HUES6 (cell line): Measurements from ENCODE around the gene FANCD2OS.
"Not testable (repeated sequence)": the region's sequence is repeated elsewhere in the genome, so short reads cannot be mapped to it uniquely, and the experiment has no call there.

ENCODE experiments used
- H3K27ac ChIP-seq: 2 replicates; pipeline ENCODE4 v1.7.0; 2013; ENCODE audit warnings: low read depth, mild to moderate bottlenecking, low read length, inconsistent platforms
- H3K27me3 ChIP-seq: 2 replicates; pipeline ENCODE4 v1.6.1; 2013; ENCODE audit warnings: low read length; ENCODE audit not compliant: control insufficient read depth, insufficient read depth
- H3K36me3 ChIP-seq: 2 replicates; pipeline ENCODE4 v1.6.1; 2013; ENCODE audit warnings: low read length; ENCODE audit not compliant: control insufficient read depth, insufficient read depth
- H3K4me1 ChIP-seq: 2 replicates; pipeline ENCODE4 v1.6.1; 2013; ENCODE audit warnings: low read length; ENCODE audit not compliant: control insufficient read depth, insufficient read depth
- H3K4me3 ChIP-seq: 2 replicates; pipeline ENCODE4 v1.5.1; 2013; ENCODE audit warnings: low read depth, low read length
- H3K9ac ChIP-seq: one replicate; pipeline ENCODE4 v1.6.1; 2013; ENCODE audit warnings: mild to moderate bottlenecking, low read length
- H3K9me3 ChIP-seq: 2 replicates; pipeline ENCODE4 v1.6.1; 2013; ENCODE audit warnings: low read depth, low read length; ENCODE audit not compliant: control insufficient read depth, insufficient read depth

FANCD2OS gene

DNA sequence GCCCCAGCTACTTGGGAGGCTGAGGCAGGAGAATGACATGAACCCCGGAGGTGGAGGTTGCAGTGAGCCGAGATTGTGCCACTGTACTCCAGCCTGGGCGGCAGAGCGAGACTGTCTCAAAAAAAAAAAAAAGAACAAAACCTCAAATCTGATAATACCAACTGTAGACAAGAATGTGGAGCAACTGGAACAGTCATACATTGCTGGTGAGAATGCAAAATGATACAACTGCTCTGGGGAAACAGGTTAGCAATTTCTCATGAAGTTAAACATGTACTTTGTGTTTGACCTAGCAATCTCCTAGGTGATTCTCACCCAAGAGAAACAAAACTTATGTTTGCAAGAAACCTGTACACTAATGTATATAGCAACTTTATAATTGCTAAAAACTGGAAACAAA, 29.1 kb upstream of the FANCD2OS start:
- no peaks in the 10 kb centered on the region for H3K9me3 ChIP-seq
- no peak overlapping the region for H3K4me3 ChIP-seq
- H3K9ac ChIP-seq = no peak overlapping the region
- H3K27me3 ChIP-seq = no peaks in the 10 kb centered on the region
- no peak overlapping the region for H3K27ac ChIP-seq
- H3K36me3 ChIP-seq = no peaks in the 10 kb centered on the region
- no peaks in the 10 kb centered on the region for H3K4me1 ChIP-seq

DNA sequence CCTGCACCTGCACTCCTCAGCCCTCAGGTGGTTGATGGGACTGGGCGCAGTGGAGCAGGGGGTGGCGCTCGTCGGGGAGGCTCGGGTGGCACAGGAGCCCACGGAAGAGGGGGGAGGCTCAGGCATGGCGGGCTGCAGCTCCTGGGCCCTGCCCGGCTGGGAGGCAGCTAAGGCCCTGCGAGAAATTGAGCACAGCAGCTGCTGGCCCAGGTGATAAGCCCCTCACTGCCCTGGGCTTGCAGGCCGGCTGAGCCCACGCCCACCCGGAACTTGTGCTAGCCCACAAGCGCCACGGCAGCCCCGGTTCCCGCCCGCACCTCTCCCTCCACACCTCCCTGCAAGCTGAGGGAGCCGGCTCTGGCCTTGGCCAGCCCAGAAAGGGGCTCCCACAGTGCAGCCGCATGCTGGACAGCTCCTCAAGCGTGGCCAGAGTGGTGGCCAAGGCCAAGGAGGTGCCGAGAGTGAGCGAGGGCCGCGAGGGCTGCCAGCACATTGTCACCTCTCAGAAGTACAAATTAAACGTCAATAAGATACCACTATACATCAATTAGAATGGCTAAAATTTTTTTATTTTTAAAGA, 28.5 kb upstream of the FANCD2OS start:
- Histone ChIP-seq H3K36me3 (no peaks in the 10 kb centered on the region), H3K4me1 (no peaks in the 10 kb centered on the region), H3K27ac (no peak overlapping the region), H3K4me3 (no peak overlapping the region), H3K9ac (no peak overlapping the region), H3K27me3 (no peaks in the 10 kb centered on the region), H3K9me3 (no peaks in the 10 kb centered on the region)

- not testable (repeated sequence) for H3K9ac ChIP-seq, H3K4me3 ChIP-seq, H3K27ac ChIP-seq, H3K36me3 ChIP-seq, H3K9me3 ChIP-seq, H3K4me1 ChIP-seq, H3K27me3 ChIP-seq
Observed at GRCh38 chr3:10135872-10136271, 27.8 kb upstream of the FANCD2OS start.

GRCh38 chr3:10122724-10123123, 14.7 kb upstream of the FANCD2OS start:
- Histone ChIP-seq H3K9me3 (no peaks in the 10 kb centered on the region), H3K27ac (no peak overlapping the region), H3K36me3 (peaks cover 47% of the 10 kb centered on the region), H3K4me1 (no peaks in the 10 kb centered on the region), H3K9ac (no peak overlapping the region), H3K4me3 (no peak overlapping the region), H3K27me3 (no peaks in the 10 kb centered on the region)

- Histone ChIP-seq H3K4me1 (peaks cover 6% of the 10 kb centered on the region; the same call in 1 of the 2 replicates), H3K36me3 (peaks cover 33% of the 10 kb centered on the region), H3K27ac (no peak overlapping the region), H3K4me3 (no peak overlapping the region), H3K9ac (no peak overlapping the region), H3K27me3 (no peaks in the 10 kb centered on the region), H3K9me3 (no peaks in the 10 kb centered on the region)
Observed at GRCh38 chr3:10121064-10121463, 13.0 kb upstream of the FANCD2OS start.

- peaks cover 6% of the 10 kb centered on the region; the same call in 1 of the 2 replicates for H3K4me1 ChIP-seq
- H3K9ac ChIP-seq = no peak overlapping the region
- no peaks in the 10 kb centered on the region for H3K27me3 ChIP-seq
- peaks cover 17% of the 10 kb centered on the region for H3K36me3 ChIP-seq
- H3K27ac ChIP-seq = no peak overlapping the region
- no peaks in the 10 kb centered on the region for H3K9me3 ChIP-seq
- no peak overlapping the region for H3K4me3 ChIP-seq
Observed at GRCh38 chr3:10119376-10119775, 11.3 kb upstream of the FANCD2OS start.

GRCh38 chr3:10116928-10117327, 8.9 kb upstream of the FANCD2OS start:
- H3K36me3 ChIP-seq = peaks cover 17% of the 10 kb centered on the region
- H3K27ac ChIP-seq = no peak overlapping the region
- no peaks in the 10 kb centered on the region for H3K9me3 ChIP-seq
- peaks cover 6% of the 10 kb centered on the region; the same call in 1 of the 2 replicates for H3K4me1 ChIP-seq
- H3K4me3 ChIP-seq = peak overlapping the region; percentile 97
- H3K27me3 ChIP-seq = no peaks in the 10 kb centered on the region
- H3K9ac ChIP-seq = no peak overlapping the region

DNA sequence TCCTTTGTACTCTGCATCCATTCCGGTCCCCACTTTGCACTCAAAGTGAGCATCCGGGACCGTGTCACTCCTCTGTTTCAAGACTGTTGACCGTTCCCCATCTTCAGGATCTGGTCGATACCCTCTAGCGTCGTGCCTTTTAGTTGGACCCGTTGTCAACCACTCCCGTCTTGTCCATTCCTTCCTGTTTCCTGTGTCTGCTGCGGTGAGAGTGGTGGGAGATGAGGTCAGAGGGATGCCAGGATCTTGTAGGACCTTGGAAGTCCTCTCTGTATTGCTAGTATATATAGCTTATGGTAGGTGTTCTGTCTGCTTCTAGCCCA, 8.0 kb upstream of the FANCD2OS start:
- Histone ChIP-seq H3K36me3 (peaks cover 13% of the 10 kb centered on the region), H3K27ac (no peak overlapping the region), H3K27me3 (no peaks in the 10 kb centered on the region)

DNA sequence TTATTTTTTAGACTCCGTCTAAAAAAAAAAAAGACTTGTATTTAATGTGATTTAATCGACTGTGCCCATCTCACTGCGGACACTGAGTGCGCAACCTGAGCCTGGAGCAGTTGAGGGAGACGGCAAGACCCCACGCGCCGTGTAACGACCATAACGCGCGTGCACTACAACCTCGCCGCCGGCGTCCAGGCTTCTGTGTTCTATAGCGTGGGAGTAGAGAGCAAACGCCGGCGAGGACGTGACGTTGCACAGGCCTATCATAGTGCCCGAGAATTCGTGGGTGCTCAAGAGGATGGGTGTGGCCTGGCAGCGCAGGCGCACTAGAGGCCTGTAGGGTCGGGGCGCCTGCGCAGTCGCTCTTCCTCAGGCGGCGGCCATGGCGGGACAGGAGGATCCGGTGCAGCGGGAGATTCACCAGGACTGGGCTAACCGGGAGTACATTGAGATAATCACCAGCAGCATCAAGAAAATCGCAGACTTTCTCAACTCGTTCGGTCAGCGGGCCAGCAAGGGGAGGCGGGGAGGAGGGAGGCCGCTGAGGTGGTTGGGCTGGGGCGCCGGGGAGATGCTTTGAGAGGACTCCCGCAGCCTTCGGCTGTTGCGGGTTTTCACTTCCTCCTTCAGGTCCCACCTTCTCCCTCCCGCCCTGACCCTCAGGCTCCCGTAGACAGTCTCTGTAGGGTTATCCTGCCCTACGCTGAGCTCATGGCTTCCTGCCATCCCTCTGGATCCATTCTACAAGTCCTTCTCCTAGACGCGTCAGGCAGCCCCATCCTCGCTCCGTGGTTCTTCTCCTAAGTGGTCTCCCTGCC, 7.5 kb upstream of the FANCD2OS start, which contains the start of gene BRK1:
Gene BRK1 (plus strand): TSS at position 350 of the 812 bp plus-strand sequence. CDS start 27 bp downstream, at position 377.
- Histone ChIP-seq H3K36me3 (peaks cover 8% of the 10 kb centered on the region; the same call in 1 of the 2 replicates), H3K4me3 (peak within 1 kb of the TSS; percentile 97), H3K27ac (peak within 1 kb of the TSS; percentile 72), H3K9me3 (no peaks in the 10 kb centered on the region), H3K9ac (peak within 1 kb of the TSS; percentile 84), H3K27me3 (no peaks in the 10 kb centered on the region), H3K4me1 (peaks cover 6% of the 10 kb centered on the region; the same call in 1 of the 2 replicates)

More for the DNA sequence above, 8.0 kb upstream of the FANCD2OS start:
- no peaks in the 10 kb centered on the region for H3K9me3 ChIP-seq
- H3K4me1 ChIP-seq = peaks cover 6% of the 10 kb centered on the region; the same call in 1 of the 2 replicates
- peak overlapping the region; percentile 97 for H3K4me3 ChIP-seq
- peak overlapping the region; percentile 84 for H3K9ac ChIP-seq

DNA sequence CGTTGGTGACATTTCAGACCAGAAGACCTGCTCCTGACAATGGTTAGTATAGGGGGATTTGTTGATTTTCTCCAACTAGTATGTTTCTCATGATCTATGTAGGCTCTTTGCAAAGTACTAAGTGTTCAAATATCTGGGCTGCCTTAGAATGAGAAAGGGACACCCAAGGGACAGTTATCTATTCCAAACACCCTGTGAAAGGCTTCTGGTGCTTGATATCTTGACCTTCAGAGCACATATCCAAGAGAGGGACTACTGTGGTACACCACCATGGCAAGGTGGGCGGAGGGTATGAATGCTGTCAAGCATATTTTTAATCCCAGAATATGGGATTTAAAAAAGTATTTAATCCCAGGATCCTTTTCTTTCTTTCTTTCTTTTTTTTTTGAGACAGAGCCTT, 1.1 kb downstream of the FANCD2OS start:
- Histone ChIP-seq H3K9me3 (no peaks in the 10 kb centered on the region), H3K4me3 (no peak overlapping the region), H3K4me1 (no peaks in the 10 kb centered on the region), H3K9ac (no peak overlapping the region), H3K27me3 (no peaks in the 10 kb centered on the region), H3K36me3 (peaks cover under 1% of the 10 kb centered on the region), H3K27ac (no peak overlapping the region)

- H3K27ac ChIP-seq = no peak overlapping the region
- H3K9ac ChIP-seq = no peak overlapping the region
- no peak overlapping the region for H3K4me3 ChIP-seq
- H3K36me3 ChIP-seq = peaks cover 69% of the 10 kb centered on the region
- no peaks in the 10 kb centered on the region for H3K9me3 ChIP-seq
- no peaks in the 10 kb centered on the region for H3K27me3 ChIP-seq
- no peaks in the 10 kb centered on the region for H3K4me1 ChIP-seq
Observed at GRCh38 chr3:10099041-10099440, 9.0 kb downstream of the FANCD2OS start.
